Inflammatory macrophage treated with lipopolysaccharide for 1 hour (primary cell): ENCODE measurements around the gene GRIK2.
"Not testable (repeated sequence)": the region's sequence is repeated elsewhere in the genome, so short reads cannot be mapped to it uniquely, and the experiment has no call there.

Experiments used
- DNase-seq, 2 donors: peaks; one replicate each; pipeline ENCODE4 v3.0.0-alpha.2; 2020 to 2022

The GRIK2 gene

DNA sequence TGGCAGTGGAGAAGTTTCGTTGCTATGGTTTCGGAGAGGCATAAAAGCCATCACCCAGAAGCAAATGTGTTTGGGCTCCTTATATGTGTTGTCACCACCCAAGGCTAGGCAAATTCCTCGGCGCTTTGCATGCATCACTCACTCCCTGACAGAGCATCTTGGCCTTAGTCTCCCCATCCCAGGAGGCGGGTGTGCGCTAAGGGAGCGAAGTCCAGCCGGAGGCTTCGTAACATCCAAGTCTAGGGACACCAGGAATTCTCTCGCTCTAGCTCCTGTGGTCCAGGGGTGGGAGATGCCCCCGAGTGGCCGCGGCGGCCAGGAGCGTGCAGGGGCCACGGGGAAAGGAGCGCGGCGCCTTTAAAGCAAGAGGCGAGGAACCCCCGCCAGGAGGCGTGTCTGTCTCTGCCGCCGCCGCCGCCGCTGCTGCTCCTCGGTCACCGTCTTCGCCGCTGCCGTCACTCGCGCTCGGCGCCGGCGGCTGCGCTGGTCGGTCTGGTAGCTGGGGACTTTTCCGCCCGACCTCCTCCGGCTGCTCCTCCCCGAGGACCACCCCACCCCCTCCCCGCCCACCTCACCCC lies at the start of gene GRIK2:
TSS of gene GRIK2 (plus strand) at position 458 of the 578 bp plus-strand sequence.
- DNase-seq: no peak

- no peak for DNase-seq
Measured at GRCh38 chr6:101344885-101345284, 48.6 kb upstream of the GRIK2 start.

DNA sequence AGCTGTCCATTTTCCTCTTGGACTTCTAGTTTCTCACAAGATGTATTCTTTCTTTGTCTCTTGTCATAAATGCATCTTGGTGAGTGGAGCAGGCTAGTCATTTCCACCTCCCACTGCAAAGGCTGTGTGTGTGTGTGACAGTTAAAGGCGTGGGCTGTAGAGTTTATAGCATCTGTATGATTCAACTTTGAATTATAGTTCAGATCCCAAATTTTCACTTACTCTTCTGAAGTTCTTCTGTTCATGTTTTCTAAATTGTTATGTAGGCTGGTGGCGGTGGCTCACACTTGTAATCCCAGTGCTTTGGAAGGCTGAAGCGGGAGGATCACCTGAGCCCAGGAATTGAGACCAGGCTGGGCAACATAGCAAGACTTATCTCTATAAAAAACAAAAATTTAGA lies 44.7 kb upstream of the GRIK2 start:
- DNase-seq: no peak

- not testable (repeated sequence) for DNase-seq
Measured at GRCh38 chr6:101350631-101351030, 42.9 kb upstream of the GRIK2 start.

- DNase-seq: no peak
Measured at GRCh38 chr6:101351173-101351572, 42.3 kb upstream of the GRIK2 start.

DNA sequence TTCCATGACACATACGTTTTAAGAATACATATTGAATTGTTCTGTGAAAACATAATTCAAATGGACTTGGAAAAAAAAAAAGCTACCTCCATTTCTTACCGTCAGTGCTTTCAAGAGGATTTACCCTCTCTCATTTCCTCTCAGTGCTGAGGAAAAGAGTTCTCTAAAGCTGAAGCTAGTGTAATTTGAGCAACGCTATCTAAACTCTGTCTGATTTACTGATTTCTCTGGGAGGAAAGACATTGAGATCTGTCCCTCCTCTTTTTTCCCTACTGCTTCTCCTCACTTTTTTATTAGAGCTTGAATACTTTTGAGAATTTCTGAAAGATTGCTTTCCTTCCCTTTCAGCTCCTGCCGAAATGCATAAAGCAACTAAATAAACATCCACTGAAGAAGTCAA lies 41.2 kb upstream of the GRIK2 start:
- DNase-seq: no peak

DNA sequence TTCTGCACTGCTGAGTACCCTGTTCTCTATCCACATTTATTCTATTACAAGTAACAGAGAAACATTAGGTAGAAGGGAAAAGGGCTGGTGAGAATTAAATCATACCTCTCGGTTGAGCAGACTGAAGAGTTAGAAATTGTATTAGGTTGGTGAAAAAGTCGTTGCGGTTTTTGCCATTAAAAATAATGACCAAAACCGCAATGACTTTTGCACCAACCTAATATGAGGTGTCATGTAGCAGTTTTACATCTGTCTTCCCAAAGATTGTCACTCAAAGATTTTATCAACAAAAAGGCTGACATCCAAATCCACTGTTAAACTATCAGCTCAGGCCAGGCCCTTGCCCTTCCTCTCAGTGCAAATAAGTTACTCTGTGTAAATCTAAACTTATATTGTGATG lies 28.3 kb upstream of the GRIK2 start:
- no peak for DNase-seq

DNA sequence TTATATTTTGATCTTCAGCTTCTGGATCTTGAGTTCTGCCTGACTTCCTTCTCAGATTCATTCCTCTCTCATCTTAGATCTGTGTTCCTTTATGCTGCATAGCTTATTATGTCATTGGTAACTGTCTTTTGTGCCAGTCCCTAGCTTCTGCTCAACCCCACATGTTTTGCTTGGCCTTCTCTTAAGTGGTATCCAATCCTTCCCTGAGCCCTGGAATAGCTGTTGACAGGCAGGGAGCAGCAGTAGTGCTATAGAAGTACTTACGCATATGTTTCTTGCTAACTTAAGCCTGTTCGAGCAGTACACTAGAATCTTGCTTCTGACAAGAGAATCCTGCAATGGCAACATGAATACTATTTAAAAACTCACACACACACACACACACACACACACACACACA lies 13.6 kb upstream of the GRIK2 start:
- DNase-seq: no peak

DNA sequence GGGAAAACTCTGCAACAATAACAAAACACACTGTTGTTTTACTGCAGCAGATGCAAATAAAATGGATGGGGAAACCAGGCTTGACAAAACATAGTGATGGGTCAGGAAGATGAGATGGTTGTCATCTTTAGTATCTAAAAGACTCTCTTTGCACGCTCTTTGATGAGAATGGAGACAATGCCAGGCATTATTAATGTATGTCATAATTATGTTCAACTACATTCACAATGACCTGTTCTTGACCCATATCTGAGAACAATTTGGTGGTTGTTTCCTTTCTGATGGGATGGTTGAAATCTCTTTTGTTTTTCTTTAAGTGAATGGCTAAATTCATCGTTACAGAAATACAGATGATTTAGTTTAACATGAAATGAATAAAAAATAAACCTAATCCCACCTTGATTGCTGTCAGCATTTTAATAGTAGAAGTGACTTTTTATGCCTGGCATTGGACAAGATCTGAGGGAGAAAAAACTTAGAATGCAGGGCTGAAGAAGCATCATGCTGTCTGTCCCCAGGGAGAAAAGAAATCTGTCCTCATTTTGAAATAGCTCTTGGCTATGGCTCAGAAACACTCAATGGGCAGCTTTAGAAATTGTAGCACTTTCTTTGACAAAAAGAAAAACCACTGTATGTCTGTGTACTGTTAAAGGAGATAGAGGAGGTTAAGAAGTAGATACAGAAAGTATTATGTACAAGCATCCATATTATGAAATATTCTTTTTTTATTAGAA lies 12.4 kb upstream of the GRIK2 start:
- DNase-seq: no peak

DNA sequence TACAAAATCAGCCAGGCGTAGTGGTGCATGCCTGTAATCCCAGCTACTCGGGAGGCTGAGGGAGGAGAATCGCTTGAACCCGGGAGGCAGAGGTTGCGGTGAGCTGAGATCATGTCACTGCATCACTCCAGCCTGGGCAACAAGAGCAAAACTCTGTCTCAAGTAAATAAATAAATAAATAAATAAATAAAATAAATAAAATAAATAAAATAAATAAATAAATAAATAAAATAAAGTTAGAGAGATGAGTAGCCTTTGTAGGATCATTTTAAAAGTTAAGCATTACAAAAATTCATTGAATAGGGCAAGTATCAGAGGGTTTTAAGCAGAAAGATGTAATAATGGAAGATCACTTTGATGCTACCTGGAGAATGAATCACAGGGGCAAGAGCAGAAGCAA lies 9.8 kb upstream of the GRIK2 start:
- not testable (repeated sequence) for DNase-seq

- DNase-seq: no peak
Measured at GRCh38 chr6:101386982-101387381, 6.5 kb upstream of the GRIK2 start.

- DNase-seq: no peak
Measured at GRCh38 chr6:101391772-101392585, 1.5 kb upstream of the GRIK2 start.

GRCh38 chr6:101392586-101393230 lies 800 bp upstream of the GRIK2 start:
- DNase-seq: no peak

GRCh38 chr6:101393829-101394251 lies 332 bp downstream of the GRIK2 start:
- no peak for DNase-seq

DNA sequence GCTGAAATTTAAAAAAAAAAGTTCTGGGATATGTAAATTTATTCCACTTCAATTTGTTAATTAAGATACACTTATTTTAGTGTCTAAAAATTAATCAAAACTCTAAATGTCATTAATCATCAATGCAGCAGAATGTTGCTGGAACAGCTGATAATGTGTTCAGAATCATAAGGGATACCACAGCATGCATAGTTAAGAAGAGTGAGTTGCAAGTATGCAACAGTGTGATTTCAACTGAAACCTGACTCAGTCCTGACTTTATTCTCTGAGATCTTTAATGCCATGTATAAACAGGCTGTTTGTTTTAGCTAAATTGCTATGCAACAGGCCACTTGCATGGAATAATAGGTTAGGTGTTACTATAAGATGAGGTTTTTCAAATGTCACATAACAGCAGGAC lies 1.4 kb downstream of the GRIK2 start:
- no peak for DNase-seq

DNA sequence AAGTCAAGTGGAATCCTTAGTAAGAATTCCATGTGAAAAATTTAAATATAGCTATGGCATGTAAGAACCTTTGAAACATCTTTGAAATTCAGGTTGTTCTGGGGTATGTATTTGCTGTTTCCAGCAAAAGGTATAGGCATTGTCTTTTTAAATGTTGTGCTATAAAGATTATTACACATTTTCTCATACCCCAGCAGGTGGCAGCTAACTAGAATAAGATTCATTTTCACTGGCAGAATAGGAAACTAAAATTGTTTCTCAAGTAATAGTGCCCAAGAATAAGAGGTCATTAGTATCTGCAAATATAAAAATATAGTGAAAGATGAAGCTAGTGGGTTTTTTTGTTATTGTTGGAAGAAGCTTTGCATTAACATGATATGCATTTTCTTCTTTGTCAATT lies 1.8 kb downstream of the GRIK2 start:
- no peak for DNase-seq

- peak in 1 of 2 donors; percentile 38 for DNase-seq
Measured at GRCh38 chr6:101396548-101397173, 3.2 kb downstream of the GRIK2 start.

DNA sequence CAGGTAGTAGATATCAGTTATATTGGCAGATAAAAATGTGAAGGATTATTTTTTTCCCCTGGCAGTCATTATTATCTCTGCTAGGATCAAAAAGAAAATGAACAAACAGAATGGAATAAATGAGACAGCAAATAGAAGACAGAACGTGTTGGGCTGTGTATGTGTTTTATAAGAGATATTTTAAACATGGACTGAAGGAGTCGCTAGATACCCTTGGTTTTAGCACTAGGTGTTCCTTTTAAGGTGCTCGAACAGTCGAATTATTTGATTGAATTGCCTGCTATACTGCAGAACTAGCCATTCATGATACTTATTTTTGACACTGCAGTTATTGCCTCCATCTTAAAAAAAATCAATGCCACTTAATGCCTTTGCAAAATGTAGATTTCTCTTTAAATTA lies 3.7 kb downstream of the GRIK2 start:
- no peak for DNase-seq

GRCh38 chr6:101398716-101399615 lies 5.5 kb downstream of the GRIK2 start:
- DNase-seq: no peak

DNA sequence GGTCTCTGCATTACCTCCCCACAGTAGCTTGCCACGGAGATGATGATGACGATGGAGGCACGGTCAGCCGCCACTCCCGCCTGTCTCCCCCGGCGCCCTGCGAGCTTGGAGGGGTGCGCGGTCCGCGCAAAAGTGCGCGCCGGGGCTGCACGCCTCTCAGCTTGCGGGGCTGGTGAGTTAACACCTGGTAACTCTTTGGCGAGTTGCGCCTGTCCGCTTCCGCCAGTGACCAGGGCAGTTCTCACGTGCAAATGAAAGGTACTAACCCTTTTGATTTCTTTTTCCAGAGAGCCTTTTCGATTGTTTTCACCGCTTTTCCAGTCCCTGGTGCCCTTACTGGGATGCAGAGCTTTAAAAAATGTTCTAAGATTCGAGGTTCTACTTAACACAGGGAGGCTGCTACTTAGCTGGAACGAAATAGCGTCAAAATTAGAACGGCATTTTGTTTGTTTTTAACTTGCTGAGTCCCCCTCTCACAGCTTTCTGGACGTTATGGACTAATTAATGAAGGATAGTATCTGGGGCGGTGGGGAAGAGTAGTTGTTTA lies 6.2 kb downstream of the GRIK2 start:
- DNase-seq: no peak

DNA sequence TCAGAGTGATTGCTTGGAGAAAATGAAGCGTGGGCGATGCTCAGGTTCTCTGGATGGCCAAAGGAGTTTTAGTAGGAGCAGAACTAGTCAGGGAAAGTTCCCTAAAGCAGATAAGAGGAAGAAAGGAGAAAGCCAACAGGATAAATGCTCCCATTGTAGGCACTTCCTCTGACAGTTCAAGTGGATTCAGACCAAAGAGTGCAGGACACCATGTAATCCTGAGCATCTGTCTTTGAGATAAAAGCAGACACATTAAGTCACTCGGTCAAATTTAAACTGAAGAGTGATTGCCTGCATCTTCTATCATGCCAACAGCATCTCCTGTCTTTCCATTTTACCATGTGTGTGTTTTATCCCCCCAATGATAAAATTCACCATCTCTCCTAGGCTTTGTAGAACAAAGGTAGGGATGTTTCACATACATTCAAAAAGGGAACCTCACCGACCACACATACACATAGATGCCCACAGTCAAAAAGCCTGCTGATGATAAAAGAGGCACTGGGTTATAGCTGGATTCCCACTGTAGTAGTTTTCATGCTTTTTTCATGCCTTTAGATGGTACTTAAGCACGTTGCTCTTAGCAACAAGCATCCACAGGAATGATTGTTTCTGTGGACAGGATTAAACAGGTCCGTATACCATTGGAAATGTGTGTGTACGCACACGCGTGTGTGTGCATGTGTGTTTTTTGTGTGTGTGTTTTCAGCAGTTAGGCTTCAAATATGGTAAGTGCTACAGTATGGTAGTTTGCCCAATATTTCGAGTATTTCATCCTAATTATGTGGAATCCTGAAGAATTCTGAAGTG lies 7.0 kb downstream of the GRIK2 start:
- no peak for DNase-seq
